GM21786 (cell line): ENCODE results near the gene ANKRD65.
"Not testable (repeated sequence)": the region's sequence is repeated elsewhere in the genome, so short reads cannot be mapped to it uniquely, and the experiment has no call there.

Source experiments
- ATAC-seq: cut with Tn5 transposase; IDR thresholded peaks from one replicate; pipeline ENCODE4 v1.9.1; 2021; ENCODE audit not compliant: unreplicated experiment

The ANKRD65 gene

GRCh38 chr1:1430992-1431844 lies 10.1 kb upstream of the ANKRD65 start:
- no peak for ATAC-seq

- ATAC-seq: no peak
Measured at GRCh38 chr1:1430114-1430982, 9.3 kb upstream of the ANKRD65 start.

GRCh38 chr1:1429671-1430073 lies 8.6 kb upstream of the ANKRD65 start:
- no peak for ATAC-seq

- ATAC-seq: not testable (repeated sequence)
Measured at GRCh38 chr1:1428967-1429366, 7.9 kb upstream of the ANKRD65 start.

GRCh38 chr1:1428174-1428573 lies 7.1 kb upstream of the ANKRD65 start:
- no peak for ATAC-seq

- ATAC-seq: no peak
Measured at GRCh38 chr1:1427820-1428148, 6.7 kb upstream of the ANKRD65 start.

DNA sequence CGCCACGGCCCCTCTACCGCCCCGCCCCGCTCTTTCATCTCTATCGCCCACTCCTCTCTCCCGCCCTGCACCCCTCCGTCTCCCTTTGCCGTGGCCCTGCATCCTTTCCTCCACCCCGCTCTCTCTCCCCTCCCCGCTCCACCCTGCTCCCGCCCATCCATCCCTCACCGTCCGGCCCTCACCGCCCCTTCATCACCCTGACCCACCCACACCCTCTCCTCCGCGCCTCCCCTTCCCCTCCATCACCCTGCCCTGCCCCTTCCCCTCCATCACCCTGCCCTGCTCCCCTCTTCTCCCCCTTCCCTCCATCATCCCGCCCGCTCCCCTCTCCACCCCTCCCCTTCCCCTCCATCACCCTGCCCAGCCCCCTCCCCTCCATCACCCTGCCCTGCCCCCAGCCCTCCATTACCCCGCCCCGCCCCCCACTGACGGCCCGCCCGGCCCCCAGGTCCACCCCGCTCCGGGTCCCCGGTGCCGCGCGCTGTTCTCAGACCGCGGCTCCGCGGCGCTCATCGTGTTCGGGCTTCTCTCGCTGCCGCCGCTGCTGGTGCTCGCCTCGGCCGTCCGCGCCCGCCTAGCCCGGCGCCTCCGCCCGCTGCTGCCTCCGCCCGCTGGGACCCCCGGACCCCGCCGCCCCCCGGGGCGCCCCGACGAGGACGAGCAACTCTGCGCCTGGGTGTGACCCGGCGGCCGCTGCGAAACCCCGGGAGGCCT lies 6.2 kb upstream of the ANKRD65 start:
- ATAC-seq: no peak

DNA sequence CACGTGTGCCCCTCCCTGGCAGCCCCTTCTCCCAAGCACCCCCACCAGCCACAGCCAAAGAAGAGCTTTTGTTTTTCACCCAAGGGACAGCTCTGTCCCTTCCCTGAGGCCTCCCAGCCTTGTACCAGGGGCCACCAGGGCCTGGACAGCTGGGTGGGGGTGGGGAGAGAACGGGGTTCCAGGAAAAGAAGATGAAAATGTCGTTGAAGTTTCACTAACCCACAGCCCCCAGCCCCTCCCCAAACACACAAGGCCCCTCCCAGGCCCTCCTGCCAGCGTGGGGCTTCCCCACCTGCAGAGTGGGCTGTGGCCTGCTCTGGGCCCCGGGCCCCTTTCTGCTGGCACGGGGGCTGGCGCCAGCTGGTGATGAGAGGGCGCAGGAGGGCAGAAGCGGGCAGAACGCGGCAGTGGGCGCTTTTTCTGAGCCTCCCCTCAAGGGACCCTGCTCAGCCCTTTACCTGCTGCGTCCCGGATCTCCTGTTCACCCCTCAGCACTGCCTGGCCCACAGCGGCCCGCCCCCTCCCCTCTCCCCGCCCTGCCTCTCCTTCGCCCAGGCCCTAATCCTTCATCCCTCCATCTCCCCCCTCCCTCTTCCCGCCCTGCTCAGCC lies 5.5 kb upstream of the ANKRD65 start:
- no peak for ATAC-seq

- ATAC-seq: no peak
Measured at GRCh38 chr1:1425753-1426495, 4.8 kb upstream of the ANKRD65 start.

DNA sequence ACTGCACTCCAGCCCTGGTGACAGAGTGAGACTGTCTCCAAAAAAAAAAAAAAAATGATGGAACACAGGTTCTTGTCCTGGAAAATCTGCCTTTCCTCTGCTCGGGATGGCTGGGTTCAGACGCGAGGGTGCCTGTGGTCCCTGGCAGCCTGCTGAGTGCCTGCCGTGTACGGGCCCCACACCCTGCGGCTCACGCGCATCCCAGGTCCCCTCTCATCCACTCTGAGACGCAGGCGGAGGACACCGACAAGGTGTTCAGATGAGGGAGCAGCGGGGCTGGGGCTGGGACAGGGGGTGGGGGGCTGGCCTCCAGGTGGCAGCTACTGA lies 4.3 kb upstream of the ANKRD65 start:
- ATAC-seq: no peak

DNA sequence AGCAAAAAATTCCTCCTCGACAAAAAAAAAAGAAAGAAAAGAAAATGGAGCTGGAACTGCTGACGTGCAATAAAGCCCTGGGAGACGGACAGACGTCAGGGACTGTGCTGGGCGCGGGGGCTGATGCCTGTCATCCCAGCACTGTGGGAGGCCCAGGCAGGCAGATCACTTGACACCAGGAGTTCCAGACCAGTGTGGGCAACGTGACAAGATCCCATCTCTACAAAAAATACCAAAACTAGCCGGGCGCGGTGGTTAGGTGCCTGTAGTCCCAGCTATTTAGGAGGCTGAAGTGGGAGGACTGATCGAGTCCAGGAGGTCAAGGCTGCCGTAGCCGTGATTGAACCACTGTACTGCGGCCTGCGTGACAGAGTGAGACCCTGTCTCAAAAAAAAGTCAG lies 3.6 kb upstream of the ANKRD65 start:
- no peak for ATAC-seq

- ATAC-seq: no peak
Measured at GRCh38 chr1:1423245-1423597, 2.1 kb upstream of the ANKRD65 start.

DNA sequence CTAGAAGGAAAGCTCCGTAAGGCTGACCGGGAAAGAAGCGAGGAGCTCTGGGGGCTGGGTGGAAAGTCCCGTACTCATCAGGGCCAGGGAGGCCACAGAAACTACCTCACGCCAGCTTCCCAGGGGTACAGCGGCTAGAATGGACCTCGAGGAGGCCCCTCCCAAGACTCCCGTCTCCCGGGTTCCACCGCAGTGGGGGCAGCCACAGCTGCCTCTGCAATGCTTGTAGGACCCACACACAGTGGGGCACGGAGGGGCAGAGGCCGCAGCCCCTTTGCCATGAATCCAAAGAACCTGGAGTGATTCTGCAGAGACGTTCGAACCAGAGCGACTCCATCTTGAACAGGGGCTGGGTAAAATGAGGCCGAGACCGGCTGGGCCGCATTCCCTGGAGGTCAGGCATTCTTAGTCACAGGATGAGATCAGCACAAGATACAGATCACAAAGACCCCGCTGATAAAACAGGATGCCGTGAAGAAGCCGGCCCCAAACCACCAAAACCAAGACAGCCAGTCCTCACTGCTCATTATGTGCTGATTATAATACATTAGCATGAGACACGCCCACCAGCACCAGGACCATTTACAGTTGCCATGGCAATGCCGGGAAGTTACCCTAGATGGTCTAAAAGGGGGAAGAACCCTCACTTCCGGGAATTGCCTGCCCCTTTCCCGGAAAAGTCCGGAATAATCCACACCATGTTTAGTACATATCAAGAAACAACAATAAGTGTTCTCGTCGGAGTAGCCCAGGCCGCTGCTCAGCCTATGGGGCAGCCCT lies 1.6 kb upstream of the ANKRD65 start:
- ATAC-seq: no peak

DNA sequence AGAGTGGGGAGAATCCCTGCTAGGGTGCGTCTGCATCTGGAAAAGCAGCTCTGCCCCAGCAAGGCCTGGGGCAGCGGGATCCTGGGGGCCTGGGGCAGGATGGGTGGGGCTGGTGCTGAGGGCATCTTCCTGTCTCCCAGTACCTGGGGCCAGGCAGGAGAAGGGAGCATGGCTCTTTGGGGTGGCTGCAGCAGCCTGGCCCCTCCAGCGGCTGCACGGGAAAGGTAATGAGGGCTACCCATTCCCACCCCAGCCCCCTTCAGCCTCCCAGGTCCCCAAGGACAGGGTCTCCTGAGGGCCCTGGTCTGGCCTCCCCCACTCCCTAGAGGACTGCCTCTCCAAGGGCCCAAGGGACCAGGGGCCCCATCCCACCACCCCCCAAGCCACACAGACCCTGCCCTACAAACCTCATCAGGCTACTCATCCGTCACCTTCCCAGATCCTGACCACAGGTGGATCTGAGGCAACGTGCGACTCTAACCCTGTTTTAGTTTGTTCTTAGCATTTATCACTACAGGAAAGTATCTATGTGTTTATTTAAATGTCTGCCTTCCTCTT lies 910 bp upstream of the ANKRD65 start:
- ATAC-seq: no peak

- no peak for ATAC-seq
Measured at GRCh38 chr1:1420654-1421141, 378 bp downstream of the ANKRD65 start.

- no peak for ATAC-seq
Measured at GRCh38 chr1:1419813-1420653, 1.0 kb downstream of the ANKRD65 start.

GRCh38 chr1:1419363-1419812 lies 1.7 kb downstream of the ANKRD65 start:
- no peak for ATAC-seq
